ENCODE measurements around the gene TAS2R31. TPM values are rescaled to one million over a fixed set of nuclear protein-coding genes. Genes with fewer than 3 reads are reported as not detected.
"Not testable (repeated sequence)": the region's sequence is repeated elsewhere in the genome, so short reads cannot be mapped to it uniquely, and the experiment has no call there.

The TAS2R31 gene
- total RNA-seq, 1 experiment from 2014 or later, result 1.7 TPM

DNA sequence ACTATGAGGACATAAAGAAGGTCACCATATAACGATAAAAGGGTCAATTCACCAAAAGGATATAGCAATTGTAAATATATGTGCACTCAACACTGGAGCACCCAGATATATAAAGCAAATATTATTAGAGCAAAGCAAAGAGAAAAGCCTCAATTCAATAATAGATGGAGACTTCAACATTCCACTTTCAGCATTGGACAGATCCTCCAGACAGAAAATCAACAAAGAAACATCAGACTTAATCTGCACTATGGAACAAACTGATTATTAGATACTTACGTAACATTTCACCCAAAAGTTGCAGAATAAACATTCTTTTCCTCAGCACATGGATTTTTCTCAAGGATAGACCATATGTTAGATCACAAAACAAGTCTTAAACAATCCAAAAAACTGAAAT is 10.2 kb upstream of the TAS2R31 start:
- not testable (repeated sequence) for H2BK15ac ChIP-seq (ENCODE audit: low read depth, low read length); H3K23ac ChIP-seq (ENCODE audit: insufficient read length, low read depth, low read length); H3K27me3 ChIP-seq (ENCODE audit: insufficient read depth, low read length); H3K4ac ChIP-seq (ENCODE audit: low read depth, low read length); H4K5ac ChIP-seq (ENCODE audit: insufficient read length, low read depth, low read length); H3K18ac ChIP-seq (ENCODE audit: insufficient read length, low read depth, low read length); H2AK5ac ChIP-seq (ENCODE audit: insufficient read length, low read length); H2BK12ac ChIP-seq (ENCODE audit: insufficient read length, low read depth, low read length); H2AFZ ChIP-seq (ENCODE audit: low read length); H2BK120ac ChIP-seq (ENCODE audit: low read depth, low read length, poor library complexity, severe bottlenecking); DNase-seq; H4K20me1 ChIP-seq (ENCODE audit: control insufficient read depth, insufficient read depth, insufficient read length); H2BK5ac ChIP-seq (ENCODE audit: insufficient read length, low read length); H3K4me1 ChIP-seq (ENCODE audit: insufficient read depth, low read length); H3K79me1 ChIP-seq (ENCODE audit: insufficient read depth, low read depth, low read length, poor library complexity, severe bottlenecking); H3K79me2 ChIP-seq (ENCODE audit: insufficient read depth, low read length); H4K91ac ChIP-seq (ENCODE audit: insufficient read length, low read depth, low read length); H3K4me3 Mint-ChIP-seq; H3K9me3 ChIP-seq (ENCODE audit: control insufficient read depth, low read depth, low read length); H3T11ph ChIP-seq (ENCODE audit: low read length); H3K9me3 Mint-ChIP-seq; H3K9ac ChIP-seq (ENCODE audit: extremely low read depth, insufficient read length, low read length); H3K27me3 Mint-ChIP-seq (ENCODE audit: low read depth); H3K56ac ChIP-seq (ENCODE audit: insufficient read length, low read depth, low read length); H3K23me2 ChIP-seq (ENCODE audit: insufficient read length, low read depth, low read length, poor library complexity, severe bottlenecking); H3K4me2 ChIP-seq (ENCODE audit: insufficient read depth, insufficient read length, low read length); H2BK20ac ChIP-seq (ENCODE audit: low read depth, low read length, poor library complexity, severe bottlenecking); H3K27ac Mint-ChIP-seq; H4K8ac ChIP-seq (replicated peaks; ENCODE audit: insufficient read length, low read depth, low read length); H3K4me1 Mint-ChIP-seq; H3K27ac ChIP-seq (ENCODE audit: insufficient read length, low read depth, low read length); H3K14ac ChIP-seq (ENCODE audit: insufficient read depth, low read length)
- WGBS (ENCODE audit: extremely low coverage, insufficient read length, low lambda C conversion rate), result no CpG with 5 or more reads among the region's 2 CpGs
- peaks cover 24 to 34% (median 33%) of the 10 kb centered on the region in 3 experiments for H3K36me3 Mint-ChIP-seq (ENCODE audit: insufficient read depth in 1 of 3, low read depth in 3 of 3)
